HG03139 (cell line): ENCODE measurements around the gene RASAL1.
"Not testable (repeated sequence)": the region's sequence is repeated elsewhere in the genome, so short reads cannot be mapped to it uniquely, and the experiment has no call there.

Source experiments
- ATAC-seq: cut with Tn5 transposase; IDR thresholded peaks from one replicate; pipeline ENCODE4 v1.9.1; 2021; ENCODE audit not compliant: unreplicated experiment

The RASAL1 gene

GRCh38 chr12:113142173-113142885 is 6.8 kb upstream of the RASAL1 start:
- no peak for ATAC-seq

- ATAC-seq, result not testable (repeated sequence)
Measured at GRCh38 chr12:113141716-113142115, 6.2 kb upstream of the RASAL1 start.

GRCh38 chr12:113140706-113141105 is 5.1 kb upstream of the RASAL1 start:
- ATAC-seq, result no peak

DNA sequence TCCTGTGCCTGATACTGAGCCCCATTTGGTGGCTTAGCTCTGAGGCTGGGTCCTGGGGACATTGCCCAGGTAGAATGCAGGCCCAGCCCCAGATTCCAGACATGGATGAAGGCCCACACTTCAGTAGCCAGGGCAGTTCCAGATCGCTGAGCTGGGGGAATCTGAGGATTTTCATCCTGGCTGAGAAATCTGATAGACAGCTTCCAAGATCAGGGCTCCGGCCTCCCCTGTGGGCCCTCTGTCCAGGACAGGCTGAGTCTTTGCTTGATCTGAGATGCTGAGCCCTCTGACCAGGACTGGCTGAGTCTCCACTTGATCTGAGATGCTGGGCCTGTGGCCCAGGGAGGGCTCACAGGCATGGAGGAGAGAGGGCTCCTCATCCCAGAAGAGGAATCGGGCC is 3.3 kb upstream of the RASAL1 start:
- ATAC-seq, result no peak

DNA sequence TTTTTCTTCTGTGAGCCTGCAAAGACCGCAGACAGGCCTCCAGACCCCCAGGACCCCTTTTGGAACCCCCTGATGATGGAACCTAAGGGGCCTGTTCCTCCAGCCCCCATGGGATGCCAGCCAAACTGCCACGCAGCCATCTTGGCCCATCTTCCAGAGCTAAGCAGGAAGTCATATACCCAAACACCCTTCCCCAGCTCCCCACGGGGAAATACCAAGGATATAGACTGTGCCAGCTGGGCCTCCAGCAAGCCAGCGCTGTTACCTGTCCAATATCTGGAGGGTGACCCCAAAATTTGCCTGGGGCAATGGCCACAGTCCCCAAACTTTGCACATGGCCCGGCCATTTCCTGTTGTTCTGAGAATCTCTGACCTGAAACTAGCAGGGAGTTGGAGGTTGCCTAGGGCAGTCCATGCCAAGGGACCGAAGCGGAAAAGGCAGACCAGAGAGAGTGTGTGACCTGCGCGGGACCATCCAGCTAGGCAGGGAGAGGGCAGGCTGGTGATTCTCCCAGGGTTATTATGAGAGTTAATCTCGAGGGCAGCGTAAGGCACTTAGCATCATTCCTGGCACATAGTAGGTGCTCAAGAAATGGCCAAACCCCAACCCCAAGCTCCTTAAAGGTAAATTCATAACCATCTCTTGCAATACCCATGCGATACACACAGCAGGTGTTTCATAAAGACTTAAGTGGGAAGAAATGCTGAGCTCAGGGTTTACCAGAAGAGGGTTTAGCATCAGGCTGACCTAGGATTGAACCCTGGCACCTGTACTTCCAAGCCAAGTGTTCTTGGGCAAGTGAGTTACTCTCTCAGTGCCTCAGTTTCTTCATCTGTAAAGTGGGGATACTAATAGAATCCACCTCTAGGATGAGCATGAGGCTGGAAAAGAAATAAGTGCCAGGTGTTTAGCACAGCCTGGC is 2.6 kb upstream of the RASAL1 start:
- no peak for ATAC-seq

DNA sequence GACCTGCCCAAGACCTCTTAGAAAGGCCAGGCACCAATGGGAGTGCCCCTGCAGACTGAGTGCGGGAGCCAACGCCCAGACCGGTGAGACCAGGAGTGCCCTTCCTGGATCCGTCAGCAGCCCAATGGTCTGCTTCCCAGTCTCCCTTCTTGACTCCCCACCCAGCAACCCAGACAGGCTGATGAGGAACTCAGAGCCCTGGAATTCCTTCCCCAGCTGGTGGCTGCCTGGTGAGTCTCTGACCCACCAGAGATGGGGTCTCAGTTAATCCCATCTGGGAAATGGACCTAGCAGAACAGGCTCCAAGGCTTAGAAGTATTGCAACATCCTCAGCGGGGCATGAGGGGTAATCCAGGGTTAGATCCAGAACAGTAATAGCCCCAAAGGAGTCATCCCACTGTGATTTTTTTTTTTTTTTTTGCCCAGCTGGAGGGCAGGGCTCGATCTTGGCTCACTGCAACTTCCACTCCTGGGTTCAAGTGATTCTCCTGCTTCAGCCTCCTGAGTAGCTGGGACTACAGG is 1.5 kb upstream of the RASAL1 start:
- ATAC-seq, result no peak

GRCh38 chr12:113136128-113136989 is 798 bp upstream of the RASAL1 start:
- no peak for ATAC-seq

DNA sequence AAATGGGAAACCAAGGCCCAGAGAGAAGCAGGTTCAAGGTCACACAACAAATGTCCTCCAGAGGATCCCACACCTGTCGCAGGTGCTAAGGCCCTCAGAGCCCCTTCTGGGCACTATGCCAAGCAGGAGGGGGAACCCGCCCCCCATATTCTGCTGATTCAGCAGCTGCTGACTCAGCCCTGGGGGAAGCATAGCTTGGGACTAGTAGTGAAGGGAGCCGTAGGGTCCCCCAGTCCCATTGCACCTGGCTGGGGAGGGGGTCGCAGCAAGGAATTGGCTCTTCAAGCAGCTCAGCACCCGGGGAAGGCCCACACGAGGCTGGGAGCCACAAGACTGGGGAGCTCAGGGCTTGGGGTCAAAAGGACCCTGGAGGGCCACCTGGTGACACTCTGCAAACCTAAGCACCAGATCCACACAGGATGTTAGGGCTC is 1.0 kb downstream of the RASAL1 start:
- ATAC-seq, result no peak

DNA sequence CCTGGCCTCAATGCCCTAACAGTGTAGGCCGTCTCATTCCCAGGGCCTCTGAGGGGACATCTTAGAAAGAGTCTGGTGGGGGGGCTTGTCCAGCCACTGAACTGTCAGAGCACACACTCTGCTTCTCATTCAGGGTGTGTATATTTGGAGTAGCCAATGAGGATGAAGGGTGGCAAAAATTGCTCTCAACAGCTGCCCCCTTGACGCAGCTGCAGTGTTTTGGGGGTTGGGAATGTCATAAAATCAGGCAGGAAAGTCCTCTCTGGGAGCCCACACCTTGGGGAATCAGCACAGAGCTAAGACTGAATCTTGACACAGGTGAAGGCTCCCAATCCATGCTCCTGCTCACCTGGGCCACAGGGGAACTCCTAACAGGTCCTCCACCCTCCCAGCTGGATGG is 1.5 kb downstream of the RASAL1 start:
- no peak for ATAC-seq

DNA sequence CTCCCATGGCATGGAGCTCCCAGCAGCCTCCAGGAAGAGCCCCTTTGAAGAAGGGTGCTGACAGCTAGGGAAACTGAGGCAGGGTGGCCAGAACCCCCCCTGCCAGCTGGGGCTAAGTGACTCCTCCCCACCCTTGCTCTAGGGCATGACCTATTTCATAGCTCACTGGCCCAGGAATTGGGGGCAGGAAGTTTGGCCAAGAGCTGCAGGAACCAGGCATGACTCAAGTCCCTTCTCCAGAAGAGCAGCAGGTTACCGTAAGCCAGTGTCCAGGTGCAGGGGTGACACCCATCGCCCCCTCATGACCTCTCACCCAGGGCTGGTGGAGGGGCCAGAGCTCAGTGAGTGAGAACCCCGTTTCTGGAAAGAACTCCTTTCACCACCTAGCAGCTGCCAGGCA is 1.9 kb downstream of the RASAL1 start:
- ATAC-seq, result no peak

- ATAC-seq, result no peak
Measured at GRCh38 chr12:113133036-113133435, 2.5 kb downstream of the RASAL1 start.

GRCh38 chr12:113131556-113131955 is 4.0 kb downstream of the RASAL1 start:
- no peak for ATAC-seq

DNA sequence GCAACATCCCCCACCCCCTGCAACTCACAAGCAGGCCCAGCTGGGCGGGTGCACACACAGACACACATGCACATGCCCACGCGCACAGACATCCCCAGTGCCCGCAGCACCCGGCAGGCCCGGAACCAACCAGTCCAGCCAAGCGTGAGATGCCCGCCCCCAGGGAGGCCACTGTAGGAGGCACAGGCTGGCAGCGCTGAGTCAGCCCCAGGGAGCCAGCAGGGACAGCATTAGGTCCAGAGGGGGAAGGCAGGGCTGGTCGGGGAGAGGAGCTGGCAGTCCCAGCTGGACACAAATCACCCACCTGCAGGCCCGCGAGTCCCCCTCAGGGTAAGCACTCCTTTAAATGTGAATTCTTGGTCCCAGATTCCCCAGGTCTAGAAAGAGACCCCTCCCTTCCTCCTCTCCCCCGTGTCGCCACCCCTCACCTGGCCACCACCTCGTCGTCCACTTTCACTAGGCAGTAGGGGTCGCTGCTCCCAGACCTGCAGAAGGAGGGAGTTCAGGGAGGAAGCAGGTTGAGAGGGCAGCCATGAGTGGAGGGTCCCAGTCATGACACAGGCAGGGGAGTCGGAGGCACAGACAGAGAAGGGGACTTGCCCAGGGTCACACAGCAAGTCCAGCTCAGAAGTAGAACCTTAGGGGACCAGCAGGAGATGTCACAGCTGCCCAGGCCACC is 5.0 kb downstream of the RASAL1 start:
- ATAC-seq, result no peak

GRCh38 chr12:113129664-113130456 is 5.7 kb downstream of the RASAL1 start:
- no peak for ATAC-seq

DNA sequence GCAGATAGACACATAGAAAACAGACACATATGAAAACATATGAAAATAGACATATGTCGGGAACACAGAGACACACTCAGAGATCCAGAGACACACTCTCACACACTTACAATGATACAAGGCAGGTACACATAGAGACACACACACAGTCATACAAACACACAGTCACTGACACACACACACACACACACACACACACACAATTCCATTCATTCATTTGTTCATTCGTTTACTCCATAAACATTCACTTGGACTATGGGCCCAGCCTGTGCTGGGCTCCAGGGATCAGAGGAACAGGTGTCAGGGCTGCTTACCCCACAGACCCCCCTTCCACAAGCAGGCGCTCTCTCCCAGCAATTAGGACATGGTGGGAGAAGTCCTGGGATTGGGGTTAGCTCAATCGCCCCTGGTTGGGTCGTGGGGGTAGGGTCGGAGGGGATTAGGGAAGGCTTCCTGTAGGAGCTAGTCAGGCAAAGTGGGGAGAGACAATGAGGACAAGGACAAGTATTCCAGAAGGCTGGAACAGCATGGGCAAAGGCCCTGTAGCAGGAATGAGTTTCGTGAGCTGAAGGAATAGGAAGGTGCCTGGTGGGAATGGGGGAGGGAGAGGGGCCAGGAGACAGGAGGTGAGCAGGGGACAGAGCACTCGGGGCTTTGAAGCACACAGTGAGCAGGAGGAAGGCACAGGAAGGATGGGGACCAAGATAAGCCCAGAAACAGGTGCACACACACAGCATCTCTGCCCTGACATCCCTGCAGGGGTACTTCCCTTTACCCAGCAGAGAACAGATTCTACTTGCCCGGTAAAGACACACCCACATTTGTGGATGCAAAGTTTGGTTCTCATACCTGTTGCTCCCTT is 6.5 kb downstream of the RASAL1 start:
- no peak for ATAC-seq

DNA sequence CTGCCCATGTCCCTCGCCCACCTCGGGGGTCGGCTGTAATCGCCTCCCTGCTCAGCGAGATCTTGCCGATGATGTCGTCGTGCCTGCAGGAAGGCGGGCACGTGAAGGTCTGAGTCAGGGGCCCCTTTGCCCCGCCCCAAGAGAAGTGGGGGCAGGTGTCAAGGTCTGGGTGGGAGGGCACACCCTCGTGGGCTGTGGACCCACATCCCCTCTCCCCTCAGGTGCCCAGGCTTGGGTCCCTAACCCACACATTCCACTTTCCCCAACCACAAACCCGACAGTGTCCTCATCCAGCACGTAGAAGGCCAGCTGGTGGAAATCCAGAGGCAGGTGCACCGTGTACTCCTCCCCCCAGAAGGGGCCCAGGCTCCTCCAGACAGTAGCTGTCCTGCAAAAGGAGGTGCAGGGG is 7.8 kb downstream of the RASAL1 start:
- no peak for ATAC-seq

GRCh38 chr12:113120670-113121370 is 14.7 kb downstream of the RASAL1 start:
- ATAC-seq, result no peak
